ENCODE data around the gene UNC5CL. TPM values are rescaled to one million over a fixed set of nuclear protein-coding genes. Genes with fewer than 3 reads are reported as not detected.

The UNC5CL gene
- total RNA-seq, 1 experiment from 2014 or later = 4.5 TPM

DNA sequence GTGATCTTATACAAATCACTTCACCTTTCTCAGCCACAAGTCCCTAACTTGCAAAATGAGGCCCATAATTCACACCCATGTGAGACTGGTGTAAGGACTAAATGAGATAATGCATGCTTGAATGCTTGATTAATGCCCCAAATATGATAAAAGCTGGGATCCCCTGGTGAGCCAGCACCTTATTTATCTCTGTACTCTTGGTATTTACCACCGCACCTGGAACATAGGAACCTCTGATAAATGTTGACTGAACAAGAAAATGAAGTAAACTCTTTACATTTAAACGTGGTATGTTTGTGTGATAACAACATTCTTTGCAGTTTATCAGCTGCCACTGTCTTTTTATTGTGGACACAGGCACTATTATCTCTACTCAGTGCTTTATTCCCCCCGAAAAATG, 11.5 kb upstream of the UNC5CL start:
- Mint-ChIP-seq H3K36me3 (no peaks in the 10 kb centered on the region), H3K27me3 (ENCODE audit: low read depth) (no peaks in the 10 kb centered on the region), H3K9me3 (no peaks in the 10 kb centered on the region), H3K4me3 (no peak overlapping the region), H3K27ac (no peak overlapping the region), H3K4me1 (peaks cover 23% of the 10 kb centered on the region)
- no peak for TF ChIP-seq NR3C1 (CRISPR knock-in tag; conservative IDR thresholded peaks at IDR 0.05; ENCODE audit: low read depth)
- TF ChIP-seq, protein P1, sequence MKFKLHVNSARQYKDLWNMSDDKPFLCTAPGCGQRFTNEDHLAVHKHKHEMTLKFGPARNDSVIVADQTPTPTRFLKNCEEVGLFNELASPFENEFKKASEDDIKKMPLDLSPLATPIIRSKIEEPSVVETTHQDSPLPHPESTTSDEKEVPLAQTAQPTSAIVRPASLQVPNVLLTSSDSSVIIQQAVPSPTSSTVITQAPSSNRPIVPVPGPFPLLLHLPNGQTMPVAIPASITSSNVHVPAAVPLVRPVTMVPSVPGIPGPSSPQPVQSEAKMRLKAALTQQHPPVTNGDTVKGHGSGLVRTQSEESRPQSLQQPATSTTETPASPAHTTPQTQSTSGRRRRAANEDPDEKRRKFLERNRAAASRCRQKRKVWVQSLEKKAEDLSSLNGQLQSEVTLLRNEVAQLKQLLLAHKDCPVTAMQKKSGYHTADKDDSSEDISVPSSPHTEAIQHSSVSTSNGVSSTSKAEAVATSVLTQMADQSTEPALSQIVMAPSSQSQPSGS (CRISPR knock-in tag; IDR thresholded peaks at IDR 0.05; ENCODE audit: borderline replicate concordance, low read depth) = no peak
- no peak for TF ChIP-seq RORB (CRISPR knock-in tag; IDR thresholded peaks at IDR 0.05)
- TF ChIP-seq, protein P2, sequence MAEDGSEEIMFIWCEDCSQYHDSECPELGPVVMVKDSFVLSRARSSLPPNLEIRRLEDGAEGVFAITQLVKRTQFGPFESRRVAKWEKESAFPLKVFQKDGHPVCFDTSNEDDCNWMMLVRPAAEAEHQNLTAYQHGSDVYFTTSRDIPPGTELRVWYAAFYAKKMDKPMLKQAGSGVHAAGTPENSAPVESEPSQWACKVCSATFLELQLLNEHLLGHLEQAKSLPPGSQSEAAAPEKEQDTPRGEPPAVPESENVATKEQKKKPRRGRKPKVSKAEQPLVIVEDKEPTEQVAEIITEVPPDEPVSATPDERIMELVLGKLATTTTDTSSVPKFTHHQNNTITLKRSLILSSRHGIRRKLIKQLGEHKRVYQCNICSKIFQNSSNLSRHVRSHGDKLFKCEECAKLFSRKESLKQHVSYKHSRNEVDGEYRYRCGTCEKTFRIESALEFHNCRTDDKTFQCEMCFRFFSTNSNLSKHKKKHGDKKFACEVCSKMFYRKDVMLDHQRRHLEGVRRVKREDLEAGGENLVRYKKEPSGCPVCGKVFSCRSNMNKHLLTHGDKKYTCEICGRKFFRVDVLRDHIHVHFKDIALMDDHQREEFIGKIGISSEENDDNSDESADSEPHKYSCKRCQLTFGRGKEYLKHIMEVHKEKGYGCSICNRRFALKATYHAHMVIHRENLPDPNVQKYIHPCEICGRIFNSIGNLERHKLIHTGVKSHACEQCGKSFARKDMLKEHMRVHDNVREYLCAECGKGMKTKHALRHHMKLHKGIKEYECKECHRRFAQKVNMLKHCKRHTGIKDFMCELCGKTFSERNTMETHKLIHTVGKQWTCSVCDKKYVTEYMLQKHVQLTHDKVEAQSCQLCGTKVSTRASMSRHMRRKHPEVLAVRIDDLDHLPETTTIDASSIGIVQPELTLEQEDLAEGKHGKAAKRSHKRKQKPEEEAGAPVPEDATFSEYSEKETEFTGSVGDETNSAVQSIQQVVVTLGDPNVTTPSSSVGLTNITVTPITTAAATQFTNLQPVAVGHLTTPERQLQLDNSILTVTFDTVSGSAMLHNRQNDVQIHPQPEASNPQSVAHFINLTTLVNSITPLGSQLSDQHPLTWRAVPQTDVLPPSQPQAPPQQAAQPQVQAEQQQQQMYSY (CRISPR knock-in tag; IDR thresholded peaks at IDR 0.05) = no peak
- TF ChIP-seq GABPB1 (CRISPR knock-in tag; IDR thresholded peaks at IDR 0.05) = no peak
- ChIA-PET POLR2A (no interaction called here), CTCF (interaction anchor here (3.0 kb wide), 1 partner anchor 11 kb away, joined by 26 read pairs; the partner anchor contains the start of gene UNC5CL)
- DNase-seq (ENCODE audit: low spot score) (no peak), ATAC-seq (no peak)

DNA sequence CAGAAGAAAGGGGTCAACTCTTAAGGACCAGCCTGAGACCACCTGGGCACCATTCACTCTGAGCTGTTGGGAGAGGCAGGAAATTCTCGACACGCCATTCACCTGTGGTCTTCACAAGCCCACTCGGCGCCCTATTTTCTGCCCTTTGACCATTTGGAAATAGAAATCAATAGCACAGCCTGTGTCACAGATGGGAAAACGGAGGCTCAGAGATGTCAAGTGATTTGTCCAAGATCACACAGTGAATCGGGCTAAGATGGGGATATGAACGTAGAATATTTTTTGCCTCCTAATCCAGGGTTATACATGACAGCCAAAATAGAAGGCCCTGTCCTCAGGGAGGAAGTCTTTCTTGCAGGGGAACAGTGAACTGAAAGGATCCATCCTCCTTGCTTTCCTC, 10.9 kb upstream of the UNC5CL start:
- Mint-ChIP-seq H3K27me3 (ENCODE audit: low read depth) (no peaks in the 10 kb centered on the region), H3K4me1 (peaks cover 23% of the 10 kb centered on the region), H3K36me3 (no peaks in the 10 kb centered on the region), H3K4me3 (no peak overlapping the region), H3K9me3 (no peaks in the 10 kb centered on the region), H3K27ac (no peak overlapping the region)
- DNase-seq (ENCODE audit: low spot score) = no peak
- ChIA-PET POLR2A (no interaction called here), CTCF (interaction anchor here (0.8 to 3.0 kb wide), 3 partner anchors 9 to 12 kb away, joined by 3 to 26 read pairs (median 3); partner anchors contain the start of gene UNC5CL)
- ATAC-seq = no peak
- TF ChIP-seq, protein P3, sequence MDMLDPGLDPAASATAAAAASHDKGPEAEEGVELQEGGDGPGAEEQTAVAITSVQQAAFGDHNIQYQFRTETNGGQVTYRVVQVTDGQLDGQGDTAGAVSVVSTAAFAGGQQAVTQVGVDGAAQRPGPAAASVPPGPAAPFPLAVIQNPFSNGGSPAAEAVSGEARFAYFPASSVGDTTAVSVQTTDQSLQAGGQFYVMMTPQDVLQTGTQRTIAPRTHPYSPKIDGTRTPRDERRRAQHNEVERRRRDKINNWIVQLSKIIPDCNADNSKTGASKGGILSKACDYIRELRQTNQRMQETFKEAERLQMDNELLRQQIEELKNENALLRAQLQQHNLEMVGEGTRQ (CRISPR knock-in tag; IDR thresholded peaks at IDR 0.05) = no peak
- TF ChIP-seq NR1H2 (CRISPR knock-in tag; IDR thresholded peaks at IDR 0.05) (no peak), ZNF416 (CRISPR knock-in tag; IDR thresholded peaks at IDR 0.05) (no peak), SMAD3 (CRISPR knock-in tag; IDR thresholded peaks at IDR 0.05; ENCODE audit: borderline replicate concordance) (no peak), ELF4 (CRISPR knock-in tag; IDR thresholded peaks at IDR 0.05; ENCODE audit: low read depth) (no peak), ESRRA (CRISPR knock-in tag; IDR thresholded peaks at IDR 0.05; ENCODE audit: borderline replicate concordance) (no peak)

DNA sequence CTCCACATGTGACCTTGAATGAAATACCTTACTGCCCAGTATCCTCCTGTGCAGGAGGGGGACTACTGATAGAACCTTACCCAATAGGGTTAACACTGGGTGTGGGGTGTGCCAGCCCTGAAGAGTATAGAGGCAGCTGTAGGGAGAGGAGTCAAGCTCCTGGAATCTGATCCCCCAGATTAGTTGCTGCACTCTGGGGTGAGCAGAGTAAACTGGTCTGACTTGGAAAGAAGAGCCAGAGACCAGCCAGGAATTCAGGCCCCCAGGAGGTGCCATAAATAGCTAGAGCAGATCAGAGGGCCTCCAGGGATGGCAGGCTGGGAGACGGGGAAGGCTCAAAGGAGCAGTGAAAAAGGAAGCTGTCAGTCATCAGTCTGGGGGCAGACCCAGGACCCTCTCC, 10.5 kb upstream of the UNC5CL start:
- TF ChIP-seq, protein P4, sequence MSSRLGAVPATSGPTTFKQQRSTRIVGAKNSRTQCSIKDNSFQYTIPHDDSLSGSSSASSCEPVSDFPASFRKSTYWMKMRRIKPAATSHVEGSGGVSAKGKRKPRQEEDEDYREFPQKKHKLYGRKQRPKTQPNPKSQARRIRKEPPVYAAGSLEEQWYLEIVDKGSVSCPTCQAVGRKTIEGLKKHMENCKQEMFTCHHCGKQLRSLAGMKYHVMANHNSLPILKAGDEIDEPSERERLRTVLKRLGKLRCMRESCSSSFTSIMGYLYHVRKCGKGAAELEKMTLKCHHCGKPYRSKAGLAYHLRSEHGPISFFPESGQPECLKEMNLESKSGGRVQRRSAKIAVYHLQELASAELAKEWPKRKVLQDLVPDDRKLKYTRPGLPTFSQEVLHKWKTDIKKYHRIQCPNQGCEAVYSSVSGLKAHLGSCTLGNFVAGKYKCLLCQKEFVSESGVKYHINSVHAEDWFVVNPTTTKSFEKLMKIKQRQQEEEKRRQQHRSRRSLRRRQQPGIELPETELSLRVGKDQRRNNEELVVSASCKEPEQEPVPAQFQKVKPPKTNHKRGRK (CRISPR knock-in tag; IDR thresholded peaks at IDR 0.05; ENCODE audit: borderline replicate concordance) = no peak
- Mint-ChIP-seq H3K4me1 (peaks cover 23% of the 10 kb centered on the region), H3K4me3 (no peak overlapping the region), H3K27ac (no peak overlapping the region), H3K9me3 (no peaks in the 10 kb centered on the region), H3K27me3 (ENCODE audit: low read depth) (no peaks in the 10 kb centered on the region), H3K36me3 (no peaks in the 10 kb centered on the region)
- peak; percentile 38; the same call in 1 of the 2 replicates for ATAC-seq
- ChIA-PET CTCF (interaction anchor here (0.7 to 3.0 kb wide), 5 partner anchors 10 to 22 kb away, joined by 3 to 26 read pairs (median 3); partner anchors contain the start of gene UNC5CL), POLR2A (no interaction called here)
- no peak for DNase-seq (ENCODE audit: low spot score)

Data from WTC11 (cell line).